ENCODE measurements around the gene GRIP2. TPM values are rescaled to one million over a fixed set of nuclear protein-coding genes. Genes with fewer than 3 reads are reported as not detected.
A peak's percentile ranks its signal among the peaks of the same experiment; 100 is the strongest.

Gene GRIP2
- total and polyA plus RNA-seq, 9 donors: 1.1 to 19.4 (median 5.4) TPM

GRCh38 chr3:14536055-14536815 lies 3.9 kb downstream of the GRIP2 start:
- H3K4me3 ChIP-seq: no peak overlapping the region
- H3K36me3 ChIP-seq: no peaks in the 10 kb centered on the region
- DNase-seq: no peak
- peaks cover 14% of the 10 kb centered on the region for H3K4me1 ChIP-seq (ENCODE audit: insufficient read depth)
- intact Hi-C loops (cut with DNase I): loop anchor here in 1 of 4 donors (5.0 kb wide), 1 partner anchor 649 kb away; no protein-coding TSS in a partner anchor
- 87 to 91% (median 87%) methylated on average over 10 of the region's 10 CpGs for WGBS, 3 donors
- no peaks in the 10 kb centered on the region for H3K27me3 ChIP-seq
- H3K27ac ChIP-seq: no peak overlapping the region
- H3K9me3 ChIP-seq: no peaks in the 10 kb centered on the region
- TF ChIP-seq CTCF (IDR thresholded peaks at IDR 0.05): no peak
- TF ChIP-seq EP300 (IDR thresholded peaks at IDR 0.05): no peak
- TF ChIP-seq POLR2A (IDR thresholded peaks at IDR 0.05): no peak

- H3K27ac ChIP-seq: no peak overlapping the region
- H3K27me3 ChIP-seq: no peaks in the 10 kb centered on the region
- DNase-seq: no peak
- WGBS, 3 donors: 75 to 83% (median 81%) methylated on average over 6 of the region's 6 CpGs
- peaks cover 14% of the 10 kb centered on the region for H3K4me1 ChIP-seq (ENCODE audit: insufficient read depth)
- H3K4me3 ChIP-seq: no peak overlapping the region
- intact Hi-C loops (cut with DNase I): loop anchor here in 1 of 4 donors (5.0 kb wide), 1 partner anchor 648 kb away; no protein-coding TSS in a partner anchor
- TF ChIP-seq POLR2A (IDR thresholded peaks at IDR 0.05): no peak
- no peak for TF ChIP-seq CTCF (IDR thresholded peaks at IDR 0.05)
- no peak for TF ChIP-seq EP300 (IDR thresholded peaks at IDR 0.05)
- no peaks in the 10 kb centered on the region for H3K9me3 ChIP-seq
- H3K36me3 ChIP-seq: no peaks in the 10 kb centered on the region
Measured at GRCh38 chr3:14535616-14536015, 4.5 kb downstream of the GRIP2 start.

- TF ChIP-seq POLR2A (IDR thresholded peaks at IDR 0.05) (no peak), EP300 (IDR thresholded peaks at IDR 0.05) (no peak), CTCF (IDR thresholded peaks at IDR 0.05) (no peak)
- no peak overlapping the region for H3K4me3 ChIP-seq
- intact Hi-C loops (cut with DNase I): loop anchor here in 1 of 4 donors (5.0 kb wide), 1 partner anchor 647 kb away; no protein-coding TSS in a partner anchor
Measured at GRCh38 chr3:14534516-14535191, 5.5 kb downstream of the GRIP2 start.

GRCh38 chr3:14533457-14533958 lies 6.6 kb downstream of the GRIP2 start:
- Histone ChIP-seq H3K27me3 (no peaks in the 10 kb centered on the region), H3K9me3 (no peaks in the 10 kb centered on the region), H3K27ac (peak overlapping the region in 1 of 2 donors; percentile 9), H3K4me3 (no peak overlapping the region), H3K36me3 (no peaks in the 10 kb centered on the region), H3K4me1 (ENCODE audit: insufficient read depth) (peaks cover 14% of the 10 kb centered on the region)
- intact Hi-C loops (cut with DNase I): no loop called here
- TF ChIP-seq EP300 (IDR thresholded peaks at IDR 0.05): no peak
- no peak for TF ChIP-seq CTCF (IDR thresholded peaks at IDR 0.05)
- no peak for TF ChIP-seq POLR2A (IDR thresholded peaks at IDR 0.05)
- DNase-seq: no peak
- 67 to 74% (median 72%) methylated on average over 14 of the region's 14 CpGs for WGBS, 3 donors

More at GRCh38 chr3:14534516-14535191, 5.5 kb downstream of the GRIP2 start:
- Histone ChIP-seq H3K36me3 (no peaks in the 10 kb centered on the region), H3K27me3 (no peaks in the 10 kb centered on the region), H3K27ac (no peak overlapping the region), H3K4me1 (ENCODE audit: insufficient read depth) (peaks cover 14% of the 10 kb centered on the region), H3K9me3 (no peaks in the 10 kb centered on the region)
- DNase-seq: no peak
- 22 to 31% (median 29%) methylated on average over 20 of the region's 20 CpGs for WGBS, 3 donors

Measured in ovary (tissue), 9 donors.